GM21576 (cell line): ENCODE measurements around the gene DNMT3A.

Source experiments
- ATAC-seq: cut with Tn5 transposase; IDR thresholded peaks from one replicate; pipeline ENCODE4 v1.9.1; 2021; ENCODE audit warnings: mild to moderate bottlenecking, moderate library complexity; ENCODE audit not compliant: unreplicated experiment

The DNMT3A gene

GRCh38 chr2:25245141-25245540, 96.6 kb downstream of the DNMT3A start:
- ATAC-seq: no peak

DNA sequence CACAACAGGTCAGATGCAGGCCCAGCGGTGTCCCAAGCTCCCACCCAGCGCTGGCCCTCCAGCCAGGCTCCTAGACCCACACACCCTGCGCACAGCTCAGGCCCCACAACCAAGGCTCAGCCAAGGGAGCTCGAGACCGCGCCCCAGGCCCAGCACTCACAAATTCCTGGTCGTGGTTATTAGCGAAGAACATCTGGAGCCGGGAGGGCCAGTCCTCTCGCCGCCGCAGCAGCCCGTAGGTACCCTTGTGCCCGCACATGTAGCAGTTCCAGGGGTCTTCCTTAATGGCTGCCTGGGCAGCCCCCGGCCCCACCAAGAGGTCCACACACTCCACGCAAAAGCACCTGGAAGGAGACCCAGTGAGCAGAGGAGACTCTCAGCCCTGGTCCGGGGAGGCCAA, 97.7 kb downstream of the DNMT3A start:
- no peak for ATAC-seq

- no peak for ATAC-seq
Measured at GRCh38 chr2:25241452-25241851, 100.3 kb downstream of the DNMT3A start.

GRCh38 chr2:25240636-25241035, 101.1 kb downstream of the DNMT3A start:
- ATAC-seq: no peak

GRCh38 chr2:25238920-25239319, 102.8 kb downstream of the DNMT3A start:
- ATAC-seq: no peak

DNA sequence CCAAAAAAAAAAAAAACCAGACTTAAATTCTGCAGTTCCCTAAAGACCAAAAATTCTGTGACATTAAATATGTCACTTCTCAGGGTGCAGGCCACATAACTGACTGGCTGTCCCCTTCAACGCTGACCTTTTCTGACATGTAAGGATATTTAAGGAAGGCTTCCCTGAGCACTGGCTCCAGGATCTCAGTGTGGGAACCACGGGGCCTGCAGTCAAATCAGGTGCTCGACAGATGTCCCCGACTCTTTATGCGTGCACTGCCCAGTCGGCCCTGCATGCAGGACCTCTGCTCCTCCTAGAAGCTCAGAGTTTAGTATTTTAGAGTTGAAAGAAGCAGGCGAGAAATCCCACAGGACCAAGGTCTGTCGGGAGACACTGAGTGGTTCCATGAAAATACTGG, 104.0 kb downstream of the DNMT3A start:
- no peak for ATAC-seq

DNA sequence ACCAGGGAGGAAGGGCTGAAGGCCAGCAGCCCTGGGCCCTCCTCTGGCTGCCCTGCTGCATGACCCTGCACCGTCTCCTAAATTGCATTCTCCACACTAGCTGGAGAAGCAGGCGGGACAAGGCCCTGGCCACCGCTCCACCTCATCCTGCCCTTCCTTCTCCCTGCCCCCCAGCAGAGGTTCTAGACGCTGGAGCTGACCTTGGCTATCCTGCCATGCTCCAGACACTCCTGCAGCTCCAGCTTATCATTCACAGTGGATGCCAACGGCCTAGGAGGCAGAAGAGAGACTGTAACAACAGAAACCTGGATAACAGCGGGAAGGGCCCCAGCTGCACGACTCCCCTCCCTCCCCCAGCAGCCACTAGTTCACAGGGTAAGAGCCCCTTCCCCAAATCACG, 105.0 kb downstream of the DNMT3A start:
- no peak for ATAC-seq

DNA sequence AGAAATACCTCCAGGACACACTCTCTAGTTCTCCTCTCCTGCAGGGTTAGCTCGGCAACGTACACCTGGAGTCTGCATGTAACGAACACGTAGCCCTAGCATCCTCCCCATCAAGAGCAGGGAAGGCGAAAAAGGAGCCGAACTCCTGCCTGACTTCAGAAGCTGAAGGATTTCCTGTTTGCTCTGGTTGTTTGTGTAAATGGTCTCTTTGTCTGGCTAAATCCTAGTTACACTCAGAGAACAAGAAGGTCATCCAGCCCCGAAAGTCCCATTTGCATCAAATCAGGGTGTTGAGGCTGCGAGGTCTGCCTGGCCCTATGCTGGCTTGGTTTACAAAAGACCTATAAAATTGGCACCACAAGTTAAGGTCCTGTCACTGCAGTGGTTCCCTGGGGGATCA, 107.0 kb downstream of the DNMT3A start:
- no peak for ATAC-seq

DNA sequence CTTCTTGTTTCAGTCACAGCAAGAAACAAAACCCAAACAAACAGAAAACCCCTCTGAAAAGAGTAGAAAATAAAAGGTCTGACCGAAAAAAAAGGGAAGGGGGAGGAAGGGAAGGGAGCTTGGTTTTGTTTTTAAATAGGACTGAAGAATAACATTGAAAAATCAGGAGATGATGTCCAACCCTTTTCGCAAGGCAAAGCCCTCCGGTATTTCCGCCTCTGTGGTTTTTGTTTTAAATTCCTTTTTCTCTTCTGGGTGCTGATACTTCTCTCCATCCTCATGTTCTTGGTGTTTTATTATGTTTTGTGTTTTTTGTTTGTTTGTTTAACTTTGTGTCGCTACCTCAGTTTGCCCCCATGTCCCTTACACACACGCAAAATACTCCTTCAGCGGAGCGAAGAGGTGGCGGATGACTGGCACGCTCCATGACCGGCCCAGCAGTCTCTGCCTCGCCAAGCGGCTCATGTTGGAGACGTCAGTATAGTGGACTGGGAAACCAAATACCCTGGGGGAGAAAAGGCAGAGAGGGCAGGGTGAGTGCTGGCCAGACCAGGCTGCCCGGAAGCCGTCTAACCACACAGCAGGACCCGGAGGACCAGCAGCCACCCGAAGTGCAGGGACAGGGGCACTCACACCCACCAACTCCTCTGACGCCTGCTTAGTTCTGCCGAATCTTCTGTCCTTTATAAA, 107.7 kb downstream of the DNMT3A start:
- no peak for ATAC-seq

- no peak for ATAC-seq
Measured at GRCh38 chr2:25232248-25232825, 109.4 kb downstream of the DNMT3A start.

DNA sequence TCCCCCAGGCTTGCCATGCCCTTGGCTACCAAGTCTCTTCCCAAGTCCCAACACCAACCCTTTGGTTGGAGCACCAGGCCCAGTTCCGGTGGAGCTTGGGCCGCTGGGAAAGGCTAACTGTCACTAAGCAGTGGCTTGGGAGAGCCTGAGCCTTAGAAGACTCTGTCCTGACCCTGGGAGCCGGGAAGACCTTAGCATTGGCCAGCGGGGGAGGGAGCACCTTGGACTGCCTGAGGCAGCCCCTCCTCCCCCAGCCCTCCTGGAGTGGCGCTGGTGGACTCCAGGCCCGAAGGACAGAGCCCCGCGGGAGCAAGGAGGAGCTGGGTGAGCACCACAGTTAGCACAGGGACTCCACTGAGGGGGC, 110.8 kb downstream of the DNMT3A start:
- ATAC-seq: no peak

- ATAC-seq: no peak
Measured at GRCh38 chr2:25230198-25230947, 111.4 kb downstream of the DNMT3A start.

- no peak for ATAC-seq
Measured at GRCh38 chr2:25229279-25230197, 112.2 kb downstream of the DNMT3A start.

DNA sequence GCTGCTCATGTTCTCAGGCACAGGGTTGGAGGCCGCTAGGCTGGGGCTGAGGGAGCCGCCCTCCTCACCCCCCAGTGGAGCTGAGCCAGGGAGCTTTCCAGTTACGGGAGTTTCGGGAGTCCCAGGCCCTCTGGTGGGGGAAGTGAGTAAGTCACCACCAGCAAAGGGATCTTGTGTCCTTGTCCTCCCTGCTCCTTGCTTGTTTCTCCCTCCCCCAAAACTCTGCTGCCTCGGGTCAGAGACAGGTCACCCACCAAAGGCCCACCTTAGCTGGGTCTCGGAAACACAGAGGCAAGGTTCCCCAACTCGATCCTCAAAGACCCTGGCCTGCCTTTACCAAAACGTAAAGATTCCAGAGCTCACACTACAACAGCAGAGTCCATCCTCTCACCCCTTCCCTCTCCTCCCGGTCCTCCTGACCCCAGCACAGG, 112.9 kb downstream of the DNMT3A start:
- no peak for ATAC-seq

DNA sequence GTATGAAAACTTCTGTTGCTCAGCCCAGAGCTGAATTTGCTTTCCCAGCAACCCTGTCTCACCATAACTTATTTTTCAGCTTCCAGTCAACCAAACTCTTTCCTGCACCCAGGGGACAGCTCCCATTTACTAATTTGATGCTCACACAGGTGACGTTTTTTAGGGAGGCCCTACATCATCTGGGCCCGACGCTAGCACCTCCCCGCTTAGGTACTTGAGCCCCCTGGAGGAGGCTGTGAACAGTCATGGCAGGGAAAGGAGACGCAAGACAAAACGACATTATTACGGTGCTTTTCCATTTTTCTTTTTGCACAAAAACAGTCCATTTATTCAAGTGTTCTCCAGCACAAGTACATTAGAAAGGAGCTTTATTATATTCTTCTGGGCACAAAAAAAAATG, 114.1 kb downstream of the DNMT3A start:
- no peak for ATAC-seq

DNA sequence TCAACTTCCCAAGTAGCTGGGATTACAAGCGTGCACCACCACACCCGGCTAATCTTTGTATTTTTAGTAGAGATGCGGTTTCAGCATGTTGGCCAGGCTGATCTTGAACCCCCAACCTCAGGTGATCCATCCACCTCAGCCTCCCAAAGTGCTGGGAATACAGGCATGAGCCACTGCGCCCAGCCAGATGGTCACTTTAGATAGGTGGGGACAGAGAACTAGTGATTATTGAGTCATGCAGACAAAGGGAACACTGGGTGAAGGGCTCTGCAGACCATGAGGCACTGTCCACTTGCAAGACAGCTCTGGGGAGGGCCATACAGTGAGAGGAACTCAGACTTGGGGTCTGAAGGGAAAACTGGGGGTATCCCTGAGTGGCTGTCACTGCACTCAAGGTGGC, 114.9 kb downstream of the DNMT3A start:
- no peak for ATAC-seq

DNA sequence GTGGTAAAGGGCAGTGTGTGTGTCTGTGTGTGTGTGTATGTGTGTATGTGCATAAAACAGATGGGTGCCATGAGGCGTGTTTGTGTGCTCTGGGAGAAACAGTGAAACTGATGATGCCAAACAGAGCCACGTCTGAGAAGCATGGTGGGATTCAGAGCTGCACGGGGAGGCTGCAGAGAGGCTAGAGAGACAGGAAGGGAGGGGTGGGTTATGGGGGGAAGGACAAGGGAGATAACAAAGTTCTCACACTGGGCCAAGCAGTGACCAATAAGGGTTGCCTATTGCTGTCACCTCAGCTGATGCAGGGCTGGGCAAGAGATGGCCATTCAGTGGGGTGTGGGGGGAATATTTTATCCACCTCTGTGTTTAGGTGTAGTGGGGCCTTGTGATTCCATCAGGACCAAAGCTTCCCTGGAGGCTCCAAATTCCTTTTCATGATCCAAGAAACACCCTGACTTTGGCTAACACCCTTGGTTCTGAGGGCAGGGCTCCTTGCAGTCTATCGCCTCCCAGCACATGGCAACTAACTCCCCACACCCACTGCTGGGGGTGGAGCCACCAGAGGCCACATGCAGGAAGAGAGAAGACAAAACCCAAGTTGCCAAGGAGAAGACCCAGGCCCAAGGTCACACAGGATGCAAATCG, 119.1 kb downstream of the DNMT3A start:
- ATAC-seq: no peak

DNA sequence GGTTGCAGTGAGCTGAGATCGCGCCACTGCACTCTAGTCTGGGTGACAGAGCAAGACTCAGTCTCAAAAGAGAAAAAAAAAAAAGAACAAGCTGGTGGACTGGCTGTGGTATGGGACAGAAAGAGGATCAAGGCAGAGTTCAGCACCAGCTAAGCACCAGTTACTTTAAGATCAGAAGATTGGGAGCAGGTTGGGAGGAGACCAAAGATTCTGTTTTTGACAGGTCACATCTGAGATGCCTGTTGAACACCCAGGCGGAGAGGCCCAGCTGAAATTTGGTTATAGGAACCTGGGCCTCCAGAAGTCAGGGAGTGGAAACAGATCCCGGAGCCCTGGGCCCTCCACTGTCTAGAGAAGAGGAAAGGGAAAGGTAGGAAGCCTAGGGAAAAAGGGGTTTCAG, 120.1 kb downstream of the DNMT3A start:
- ATAC-seq: no peak

DNA sequence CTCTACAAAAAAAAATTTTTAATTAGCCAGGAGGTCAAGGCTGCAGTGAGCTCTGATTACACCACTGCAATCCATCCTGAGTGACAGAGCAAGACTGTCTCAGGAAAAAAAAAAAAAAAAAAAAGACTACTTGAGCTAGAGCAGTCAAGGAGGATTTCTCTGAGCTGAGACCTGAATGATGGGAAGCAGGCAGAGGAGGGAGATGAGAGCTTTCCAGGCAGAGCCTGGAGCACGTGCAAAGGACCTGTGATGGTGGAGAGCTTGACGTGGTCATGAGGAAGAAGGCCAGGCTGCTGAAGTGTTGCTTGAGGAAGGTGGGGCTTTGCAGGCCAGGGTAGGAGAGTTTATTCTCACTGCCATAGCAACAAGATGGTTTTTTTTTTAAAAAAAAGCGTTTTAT, 121.4 kb downstream of the DNMT3A start:
- ATAC-seq: no peak

DNA sequence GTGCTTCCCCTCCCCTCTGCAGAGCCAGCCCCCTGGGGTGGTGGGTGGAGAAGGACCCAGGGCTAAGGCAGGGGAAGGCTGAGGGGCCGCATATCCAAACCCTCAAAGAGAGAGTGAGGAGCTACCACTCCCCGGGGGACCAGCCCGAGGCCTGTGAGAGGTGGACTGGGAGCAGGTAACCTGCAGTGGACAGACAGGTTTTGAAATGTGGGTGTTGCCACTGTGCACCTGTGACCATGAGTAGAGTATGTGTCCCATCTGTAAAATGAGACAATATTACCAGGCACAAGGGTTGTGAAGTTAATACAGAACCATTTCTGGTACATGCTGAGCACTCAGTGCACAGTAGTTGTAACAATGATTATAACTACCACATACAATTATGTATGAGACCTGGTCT, 122.1 kb downstream of the DNMT3A start:
- no peak for ATAC-seq

DNA sequence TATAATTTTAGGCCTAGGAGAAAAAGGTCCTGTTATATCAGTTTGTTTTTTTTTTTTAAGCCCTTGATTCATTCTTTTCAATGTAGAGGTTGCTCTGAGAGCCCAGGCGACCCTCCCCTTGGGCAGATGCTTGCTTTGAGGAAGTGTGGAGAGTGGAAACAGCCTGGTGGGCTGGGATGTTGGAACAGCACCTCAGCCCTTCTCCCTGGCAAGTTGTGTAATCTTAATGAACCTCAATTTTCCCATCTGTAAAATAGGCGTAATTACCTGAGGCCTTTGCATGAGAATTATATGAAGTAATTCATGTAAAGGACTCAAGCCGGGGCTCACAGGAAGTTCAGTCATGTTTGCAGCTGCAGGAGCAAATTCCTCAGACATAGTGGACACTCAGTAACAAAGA, 123.6 kb downstream of the DNMT3A start:
- ATAC-seq: no peak
